GM18526 (cell line): Measurements from ENCODE around the gene TSHR.

Experiments used
- POLR2A ChIP-seq: IDR thresholded peaks from 3 replicates; pipeline ENCODE4 v1.6.1; 2011; ENCODE audit not compliant: insufficient read length; ENCODE audit errors: extremely low read depth

Gene TSHR

GRCh38 chr14:81007131-81007530 lies 51.7 kb downstream of the TSHR start:
- TF ChIP-seq POLR2A = no peak

GRCh38 chr14:81009346-81009745 lies 53.9 kb downstream of the TSHR start:
- no peak for TF ChIP-seq POLR2A

GRCh38 chr14:81018251-81018650 lies 62.8 kb downstream of the TSHR start:
- TF ChIP-seq POLR2A = no peak

- no peak for TF ChIP-seq POLR2A
Observed at GRCh38 chr14:81018684-81019083, 63.3 kb downstream of the TSHR start.

- TF ChIP-seq POLR2A = no peak
Observed at GRCh38 chr14:81023095-81023710, 67.8 kb downstream of the TSHR start.

- no peak for TF ChIP-seq POLR2A
Observed at GRCh38 chr14:81028461-81028860, 73.0 kb downstream of the TSHR start.

- no peak for TF ChIP-seq POLR2A
Observed at GRCh38 chr14:81031488-81031887, 76.1 kb downstream of the TSHR start.

- no peak for TF ChIP-seq POLR2A
Observed at GRCh38 chr14:81033698-81034240, 78.3 kb downstream of the TSHR start.

- no peak for TF ChIP-seq POLR2A
Observed at GRCh38 chr14:81042438-81042837, 87.0 kb downstream of the TSHR start.

- no peak for TF ChIP-seq POLR2A
Observed at GRCh38 chr14:81051547-81051946, 96.1 kb downstream of the TSHR start.

- no peak for TF ChIP-seq POLR2A
Observed at GRCh38 chr14:81055971-81056370, 100.5 kb downstream of the TSHR start.

GRCh38 chr14:81062380-81062779 lies 107.0 kb downstream of the TSHR start:
- no peak for TF ChIP-seq POLR2A

GRCh38 chr14:81062816-81063215 lies 107.4 kb downstream of the TSHR start:
- no peak for TF ChIP-seq POLR2A

- no peak for TF ChIP-seq POLR2A
Observed at GRCh38 chr14:81066672-81067071, 111.3 kb downstream of the TSHR start.

GRCh38 chr14:81067156-81067555 lies 111.7 kb downstream of the TSHR start:
- TF ChIP-seq POLR2A = no peak

- TF ChIP-seq POLR2A = no peak
Observed at GRCh38 chr14:81068176-81068782, 112.9 kb downstream of the TSHR start.

- TF ChIP-seq POLR2A = no peak
Observed at GRCh38 chr14:81070511-81070910, 115.1 kb downstream of the TSHR start.

- no peak for TF ChIP-seq POLR2A
Observed at GRCh38 chr14:81085596-81085995, 130.2 kb downstream of the TSHR start.

GRCh38 chr14:81087230-81087629 lies 131.8 kb downstream of the TSHR start:
- TF ChIP-seq POLR2A = no peak
